Neuronal stem cell (in vitro differentiated cells): Measurements from ENCODE around the gene ANP32A.
A peak's percentile ranks its signal among the peaks of the same experiment; 100 is the strongest.

Source experiments
- DNase-seq: peaks from one replicate; pipeline ENCODE4 v3.0.0-alpha.2; 2013; ENCODE audit warnings: low spot score
- H2AFZ ChIP-seq: one replicate; pipeline ENCODE4 v1.6.1; 2013; ENCODE audit warnings: mild to moderate bottlenecking, low read length, inconsistent platforms
- H2AK5ac ChIP-seq: 2 replicates; pipeline ENCODE4 v1.6.1; 2013; ENCODE audit warnings: low read depth, mild to moderate bottlenecking, inconsistent platforms, low read length, moderate library complexity, mixed read lengths
- H2BK120ac ChIP-seq: 2 replicates; pipeline ENCODE4 v1.6.1; 2013; ENCODE audit warnings: low read depth, mild to moderate bottlenecking, inconsistent platforms, low read length, moderate library complexity, mixed read lengths
- H2BK12ac ChIP-seq: one replicate; pipeline ENCODE4 v1.6.1; 2013; ENCODE audit warnings: low read length, inconsistent platforms
- H2BK15ac ChIP-seq: 2 replicates; pipeline ENCODE4 v1.6.1; 2013; ENCODE audit warnings: mild to moderate bottlenecking, low read length, inconsistent platforms, mixed read lengths
- H2BK5ac ChIP-seq: one replicate; pipeline ENCODE4 v1.6.1; 2013; ENCODE audit warnings: inconsistent platforms, mild to moderate bottlenecking, low read length, moderate library complexity
- H3K14ac ChIP-seq: one replicate; pipeline ENCODE4 v1.6.1; 2013; ENCODE audit warnings: low read length, inconsistent platforms
- H3K18ac ChIP-seq: 2 replicates; pipeline ENCODE4 v1.6.1; 2013; ENCODE audit warnings: low read length, inconsistent platforms
- H3K23ac ChIP-seq: 2 replicates; pipeline ENCODE4 v1.6.1; 2013; ENCODE audit warnings: low read depth, mild to moderate bottlenecking, mixed read lengths, low read length, inconsistent platforms; ENCODE audit not compliant: poor library complexity
- H3K27ac ChIP-seq: replicated peaks from 3 replicates; pipeline ENCODE4 v1.5.1; 2013; ENCODE audit warnings: low read length, inconsistent platforms
- H3K27me3 ChIP-seq, 3 experiments: 2 replicates each; pipeline ENCODE4 v1.6.1; 2013; ENCODE audit warnings: low read length in 3 of 3, mild to moderate bottlenecking in 2 of 3, inconsistent platforms in 1 of 3, low read depth in 1 of 3, mixed read lengths in 1 of 3, moderate library complexity in 1 of 3; ENCODE audit not compliant: control insufficient read depth in 3 of 3, insufficient read depth in 3 of 3
- H3K36me3 ChIP-seq, 2 donors: replicated peaks in 1 of 2; 2 replicates each; pipeline ENCODE4 v1.6.1; 2013; ENCODE audit warnings: low read length in 2 of 2; ENCODE audit not compliant: control insufficient read depth in 2 of 2, insufficient read depth in 2 of 2
- H3K4ac ChIP-seq: 2 replicates; pipeline ENCODE4 v1.6.1; 2013; ENCODE audit warnings: inconsistent platforms, mild to moderate bottlenecking, low read length, moderate library complexity
- H3K4me1 ChIP-seq, 2 donors: 1 replicate in 1 of 2; 2 replicates in 1 of 2; pipeline ENCODE4 v1.6.1; 2013; ENCODE audit warnings: low read length in 2 of 2, low read depth in 1 of 2; ENCODE audit not compliant: control insufficient read depth in 2 of 2, insufficient read depth in 1 of 2
- H3K4me2 ChIP-seq: one replicate; pipeline ENCODE4 v1.6.1; 2013; ENCODE audit warnings: mild to moderate bottlenecking, low read length, inconsistent platforms; ENCODE audit not compliant: insufficient read depth, poor library complexity, severe bottlenecking
- H3K4me3 ChIP-seq, 2 donors: 2 replicates each; pipeline ENCODE4 v1.5.1; 2013; ENCODE audit warnings: low read length in 2 of 2, mild to moderate bottlenecking in 2 of 2, inconsistent platforms in 1 of 2, moderate library complexity in 1 of 2
- H3K79me1 ChIP-seq: one replicate; pipeline ENCODE4 v1.6.1; 2013; ENCODE audit warnings: low read depth, mild to moderate bottlenecking, inconsistent platforms, low read length, moderate library complexity
- H3K9ac ChIP-seq: one replicate; pipeline ENCODE4 v1.6.1; 2013; ENCODE audit warnings: mild to moderate bottlenecking, low read depth, low read length, inconsistent platforms; ENCODE audit not compliant: poor library complexity
- H3K9me3 ChIP-seq, 2 donors: replicated peaks in 1 of 2; 2 replicates each; pipeline versions ENCODE3 to v1.6.1; 2013; ENCODE audit warnings: low read length in 2 of 2, mild to moderate bottlenecking in 2 of 2, inconsistent platforms in 1 of 2, low read depth in 1 of 2, mixed read lengths in 1 of 2, moderate library complexity in 1 of 2; ENCODE audit not compliant: control insufficient read depth in 2 of 2, insufficient read depth in 1 of 2
- H4K8ac ChIP-seq: one replicate; pipeline ENCODE4 v1.6.1; 2013; ENCODE audit warnings: low read depth, mild to moderate bottlenecking, inconsistent platforms, low read length, moderate library complexity
- H4K91ac ChIP-seq: one replicate; pipeline ENCODE4 v1.6.1; 2013; ENCODE audit warnings: low read length, low read depth, mild to moderate bottlenecking, inconsistent platforms; ENCODE audit not compliant: poor library complexity
- WGBS, 2 donors: extraction: QIAGEN DNeasy Blood & Tissue Kit; methylation state at CpG; one replicate each; pipeline ENCODE4 v1.1.7; 2013; ENCODE audit warnings: missing lambda C conversion rate in 2 of 2, mixed read lengths in 1 of 2; ENCODE audit not compliant: insufficient read length in 2 of 2, insufficient replicate concordance in 1 of 2; ENCODE audit errors: extremely low coverage in 2 of 2; 5-methylcytosine and 5-hydroxymethylcytosine counted together

The ANP32A gene

DNA sequence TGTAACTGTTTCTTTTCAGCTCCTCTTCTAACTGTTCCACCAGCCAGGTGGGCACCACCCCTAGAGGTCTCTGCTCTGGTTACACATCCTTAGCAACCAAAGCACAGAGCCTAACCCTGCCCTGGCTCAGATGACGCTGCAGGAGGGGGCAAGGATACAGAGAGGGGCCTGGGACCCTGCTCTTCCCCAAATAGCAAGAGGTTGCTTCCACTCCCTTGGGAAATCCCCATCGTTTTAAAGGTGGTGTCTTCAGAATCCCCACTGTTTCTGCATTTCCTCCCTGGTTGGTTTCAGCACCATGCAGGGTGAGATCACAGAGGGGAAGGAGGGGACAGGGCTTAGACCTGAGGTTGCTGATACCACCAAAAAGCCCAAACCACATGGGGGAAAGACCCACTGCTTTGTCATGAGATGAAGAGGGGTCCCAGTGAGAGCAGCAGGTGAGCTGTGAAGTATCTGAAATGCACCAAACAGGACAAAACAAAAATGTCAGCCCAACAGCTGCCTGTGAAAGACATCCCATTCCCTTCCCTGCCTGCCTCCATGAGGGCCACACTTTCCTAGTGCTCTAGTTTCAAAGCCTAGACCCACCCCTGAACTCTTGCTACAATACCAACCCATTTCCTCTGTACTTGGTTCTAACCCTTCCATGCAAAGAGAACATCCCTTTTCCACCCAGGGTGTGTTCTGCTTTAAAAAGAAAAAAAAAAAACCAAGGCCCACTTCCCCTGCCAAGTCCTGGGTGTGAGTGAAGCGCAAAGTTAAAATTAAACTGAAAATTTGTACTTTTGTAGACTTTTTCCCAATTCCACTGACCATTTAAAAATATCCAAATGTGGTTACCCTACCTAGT lies 29.0 kb downstream of the ANP32A start:
- Histone ChIP-seq H2BK15ac (no peak overlapping the region), H3K9ac (no peak overlapping the region), H3K4me2 (no peak overlapping the region), H3K79me1 (peaks cover 13% of the 10 kb centered on the region), H4K8ac (no peak overlapping the region), H2AFZ (no peak overlapping the region), H3K36me3 (peaks cover 13 to 88% of the 10 kb centered on the region in 2 donors), H3K4ac (no peak overlapping the region), H3K27me3 (no peaks in the 10 kb centered on the region), H3K27ac (no peak overlapping the region), H2AK5ac (no peak overlapping the region), H3K18ac (no peak overlapping the region), H3K4me3 (no peak overlapping the region), H2BK120ac (no peak overlapping the region), H4K91ac (no peak overlapping the region), H3K4me1 (peaks cover 26 to 52% of the 10 kb centered on the region in 2 donors), H2BK5ac (no peak overlapping the region), H3K9me3 (no peaks in the 10 kb centered on the region), H2BK12ac (no peak overlapping the region), H3K14ac (no peak overlapping the region), H3K23ac (no peak overlapping the region)
- DNase-seq = no peak
- WGBS, 2 donors = no CpG with 5 or more reads among the region's 3 CpGs

DNA sequence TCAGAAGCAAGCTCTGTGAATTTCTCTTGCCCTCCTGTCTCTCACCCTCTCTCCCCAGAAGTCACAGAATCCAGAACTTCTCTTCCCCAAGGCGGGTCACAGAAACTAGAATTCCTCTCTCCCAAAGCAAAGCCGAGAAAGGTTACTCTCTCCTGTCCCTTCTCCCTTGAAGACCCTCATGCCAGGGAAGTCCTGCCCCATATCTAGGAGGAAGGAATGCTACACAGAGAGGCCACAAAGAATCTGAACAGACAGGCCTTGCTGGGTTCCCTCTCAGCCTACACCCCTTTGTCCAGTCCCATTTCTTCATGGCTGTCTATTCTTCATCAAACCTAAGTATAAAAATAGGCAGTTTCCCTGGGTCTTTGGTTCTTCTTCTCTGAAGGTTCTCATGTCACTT lies 29.8 kb downstream of the ANP32A start:
- H2BK5ac ChIP-seq = no peak overlapping the region
- no peak overlapping the region for H4K8ac ChIP-seq
- H2BK120ac ChIP-seq = no peak overlapping the region
- H3K4ac ChIP-seq = no peak overlapping the region
- H3K14ac ChIP-seq = no peak overlapping the region
- no CpG with 5 or more reads among the region's 2 CpGs for whole genome bisulfite sequencing, 2 donors
- H3K36me3 ChIP-seq = peaks cover 12 to 89% of the 10 kb centered on the region in 2 donors
- H2BK12ac ChIP-seq = no peak overlapping the region
- H3K27me3 ChIP-seq = no peaks in the 10 kb centered on the region
- DNase-seq = no peak
- no peak overlapping the region for H3K9ac ChIP-seq
- no peak overlapping the region for H2AFZ ChIP-seq
- no peak overlapping the region for H2AK5ac ChIP-seq
- H3K4me1 ChIP-seq = peaks cover 22 to 48% of the 10 kb centered on the region in 2 donors
- no peak overlapping the region for H3K4me2 ChIP-seq
- H2BK15ac ChIP-seq = no peak overlapping the region
- no peak overlapping the region for H3K18ac ChIP-seq
- H4K91ac ChIP-seq = no peak overlapping the region
- H3K23ac ChIP-seq = no peak overlapping the region
- H3K79me1 ChIP-seq = peaks cover 9% of the 10 kb centered on the region
- peak overlapping the region; percentile 8 for H3K27ac ChIP-seq
- no peak overlapping the region for H3K4me3 ChIP-seq
- H3K9me3 ChIP-seq = no peaks in the 10 kb centered on the region

DNA sequence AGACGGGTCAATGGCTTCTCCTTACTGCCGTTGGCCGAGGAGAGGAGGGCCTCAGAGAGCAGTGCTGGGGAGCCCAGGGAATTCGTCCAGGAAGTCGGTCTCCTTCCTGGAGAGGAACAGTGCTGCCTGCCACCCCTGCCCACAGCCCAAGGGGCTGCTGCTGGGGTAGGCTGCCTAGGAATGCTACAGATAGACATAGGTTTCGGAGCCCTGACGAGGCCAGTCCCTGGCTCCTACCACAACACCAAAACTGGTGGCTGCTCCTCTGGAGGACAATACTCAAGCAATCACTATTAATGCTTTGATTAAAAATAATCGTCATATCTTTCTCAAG lies 30.5 kb downstream of the ANP32A start:
- Histone ChIP-seq H3K4me3 (no peak overlapping the region), H3K18ac (no peak overlapping the region), H2AK5ac (no peak overlapping the region), H4K8ac (no peak overlapping the region), H3K14ac (no peak overlapping the region), H3K4ac (no peak overlapping the region), H3K27me3 (no peaks in the 10 kb centered on the region), H3K9ac (no peak overlapping the region), H2BK15ac (no peak overlapping the region), H2BK120ac (no peak overlapping the region), H2BK12ac (no peak overlapping the region), H3K23ac (no peak overlapping the region), H2AFZ (no peak overlapping the region), H2BK5ac (no peak overlapping the region), H3K36me3 (peaks cover 16 to 94% of the 10 kb centered on the region in 2 donors), H3K9me3 (no peaks in the 10 kb centered on the region), H3K79me1 (peaks cover 12% of the 10 kb centered on the region), H3K27ac (peak overlapping the region; percentile 16), H3K4me2 (no peak overlapping the region), H4K91ac (no peak overlapping the region), H3K4me1 (peaks cover 16 to 43% of the 10 kb centered on the region in 2 donors)
- WGBS, 2 donors = no CpG with 5 or more reads among the region's 8 CpGs
- DNase-seq = no peak

DNA sequence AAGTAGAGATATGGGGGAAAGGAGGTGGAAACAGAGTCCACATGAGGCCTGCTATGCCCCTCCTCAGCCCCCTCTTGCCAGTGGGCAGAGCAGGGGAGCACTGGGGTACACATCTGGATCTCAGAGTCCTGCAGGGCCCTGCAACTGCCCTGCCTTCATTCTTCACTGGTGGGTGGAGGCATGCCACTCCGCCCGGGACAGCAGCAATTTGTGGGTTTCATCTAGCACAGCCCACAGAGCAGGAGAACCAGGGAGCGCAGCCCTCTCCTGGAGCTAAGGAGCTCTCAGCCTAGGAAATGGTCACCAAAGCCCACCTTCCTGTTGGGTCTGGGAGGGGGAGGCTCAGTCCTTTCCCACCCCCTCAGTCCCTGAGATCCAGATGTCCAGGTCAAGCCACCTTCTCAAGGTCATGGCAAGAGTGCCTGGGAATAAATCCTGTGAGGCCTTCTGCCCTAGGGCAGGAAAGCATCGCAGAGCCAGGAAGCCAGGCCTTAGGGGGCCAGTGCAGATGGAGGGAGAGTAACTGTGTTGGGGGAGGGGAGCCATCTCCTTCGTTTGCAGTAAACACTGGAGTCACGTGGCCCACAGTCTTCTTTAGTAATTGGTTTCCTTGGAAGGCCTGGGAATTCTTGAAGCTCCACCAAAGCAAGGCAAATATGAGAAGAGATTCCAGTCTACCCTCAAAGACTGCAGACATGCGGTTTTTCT lies 31.0 kb downstream of the ANP32A start:
- no peaks in the 10 kb centered on the region for H3K27me3 ChIP-seq
- H2AK5ac ChIP-seq = no peak overlapping the region
- no peak overlapping the region for H3K23ac ChIP-seq
- peaks cover 21 to 98% of the 10 kb centered on the region in 2 donors for H3K36me3 ChIP-seq
- H2BK5ac ChIP-seq = no peak overlapping the region
- H3K4me2 ChIP-seq = no peak overlapping the region
- peaks cover 13% of the 10 kb centered on the region for H3K79me1 ChIP-seq
- peak overlapping the region; percentile 40 for H3K18ac ChIP-seq
- H3K9ac ChIP-seq = no peak overlapping the region
- no peak overlapping the region for H2AFZ ChIP-seq
- no peak overlapping the region for H3K4me3 ChIP-seq
- H4K91ac ChIP-seq = no peak overlapping the region
- DNase-seq = no peak
- H2BK15ac ChIP-seq = no peak overlapping the region
- no peak overlapping the region for H3K14ac ChIP-seq
- H3K27ac ChIP-seq = peak overlapping the region; percentile 16
- peaks cover 11 to 39% of the 10 kb centered on the region in 2 donors for H3K4me1 ChIP-seq
- no peak overlapping the region for H2BK120ac ChIP-seq
- H2BK12ac ChIP-seq = no peak overlapping the region
- no peak overlapping the region for H3K4ac ChIP-seq
- no peak overlapping the region for H4K8ac ChIP-seq
- no CpG with 5 or more reads among the region's 7 CpGs for WGBS, 2 donors
- no peaks in the 10 kb centered on the region for H3K9me3 ChIP-seq
